ENCODE results near the gene PPIG.
"Not testable (repeated sequence)": the region's sequence is repeated elsewhere in the genome, so short reads cannot be mapped to it uniquely, and the experiment has no call there.

Gene PPIG

GRCh38 chr2:169590804-169591203 is 6.7 kb downstream of the PPIG start (continued):
- TF ChIP-seq ZNF18 (tag by site-specific recombination; IDR thresholded peaks at IDR 0.05), result no peak
- TF ChIP-seq AEBP2 (tag by site-specific recombination; IDR thresholded peaks at IDR 0.05; ENCODE audit: borderline replicate concordance), result no peak
- no peak for TF ChIP-seq ZNF2 (tag by site-specific recombination; IDR thresholded peaks at IDR 0.05)
- TF ChIP-seq ZNF223 (tag by site-specific recombination; IDR thresholded peaks at IDR 0.05), result no peak
- no peak for TF ChIP-seq ZNF148 (tag by site-specific recombination; IDR thresholded peaks at IDR 0.05; ENCODE audit: borderline replicate concordance)
- no peak for TF ChIP-seq ZNF510 (tag by site-specific recombination; IDR thresholded peaks at IDR 0.05; ENCODE audit: insufficient replicate concordance)
- no peak for TF ChIP-seq ZNF175 (tag by site-specific recombination; IDR thresholded peaks at IDR 0.05)

GRCh38 chr2:169596546-169596945 is 12.4 kb downstream of the PPIG start:
- H3K4me3 ChIP-seq (ENCODE audit: low read depth, low read length); POLR2A ChIA-PET; H3K9me3 ChIP-seq (ENCODE audit: control insufficient read depth, insufficient read depth, low read depth, low read length); H3K36me3 ChIP-seq (ENCODE audit: control insufficient read depth in 2 of 2, insufficient read depth in 1 of 2, low read length in 2 of 2); H3K4me1 ChIP-seq (ENCODE audit: control insufficient read depth, insufficient read depth, low read length); H3K27ac ChIP-seq (ENCODE audit: extremely low read depth, low read depth, low read length): not testable (repeated sequence)
- CTCF ChIA-PET, result interaction anchor here (0.7 kb wide), 1 partner anchor 66 kb away, joined by 3 read pairs; no protein-coding TSS in a partner anchor
- TF ChIP-seq ZNF600 (tag by site-specific recombination; IDR thresholded peaks at IDR 0.05), result 0 out of 2 replicates have a peak, but pooled peaks have one; percentile 14

GRCh38 chr2:169598982-169599381 is 14.8 kb downstream of the PPIG start:
- TF ChIP-seq PRDM6 (tag by site-specific recombination; IDR thresholded peaks at IDR 0.05) (peak; percentile 34; the same call in 1 of the 2 replicates), HOXA7 (CRISPR knock-in tag; IDR thresholded peaks at IDR 0.05; ENCODE audit: borderline replicate concordance) (no peak), ATF2 (tag by site-specific recombination; IDR thresholded peaks at IDR 0.05; ENCODE audit: low read depth) (peak; percentile 57), ZNF791 (tag by site-specific recombination; IDR thresholded peaks at IDR 0.05) (no peak)
- no peak overlapping the region for H3K4me3 ChIP-seq (ENCODE audit: low read depth, low read length)

More at GRCh38 chr2:169598982-169599381, 14.8 kb downstream of the PPIG start:
- no peaks in the 10 kb centered on the region for H3K4me1 ChIP-seq (ENCODE audit: control insufficient read depth, insufficient read depth, low read length)
- H3K27ac ChIP-seq (ENCODE audit: extremely low read depth, low read depth, low read length), result no peak overlapping the region
- CTCF ChIA-PET, result interaction anchor here (0.7 kb wide), 1 partner anchor 121 kb away, joined by 3 read pairs; no protein-coding TSS in a partner anchor
- H3K36me3 ChIP-seq (ENCODE audit: control insufficient read depth in 2 of 2, insufficient read depth in 1 of 2, low read length in 2 of 2), result peaks cover 0 to 3% of the 10 kb centered on the region in 2 experiments; a peak in 2 of 3 replicates
- no peaks in the 10 kb centered on the region for H3K9me3 ChIP-seq (ENCODE audit: control insufficient read depth, insufficient read depth, low read depth, low read length)
- POLR2A ChIA-PET, result no interaction called here

Data from HEK293 (cell line).